NCI-H2196 (cell line): ENCODE data around the gene ALK.
"Not testable (repeated sequence)": the region's sequence is repeated elsewhere in the genome, so short reads cannot be mapped to it uniquely, and the experiment has no call there.

Experiments used
- DNase-seq: peaks from one replicate; lab custom pipeline; 2025; ENCODE audit not compliant: unreplicated experiment; lab: John Stamatoyannopoulos, UW

ALK gene

GRCh38 chr2:29844713-29845326 is 76.6 kb downstream of the ALK start:
- no peak for DNase-seq

- no peak for DNase-seq
These were observed 79.9 kb downstream of the ALK start for GRCh38 chr2:29841386-29842004.

DNA sequence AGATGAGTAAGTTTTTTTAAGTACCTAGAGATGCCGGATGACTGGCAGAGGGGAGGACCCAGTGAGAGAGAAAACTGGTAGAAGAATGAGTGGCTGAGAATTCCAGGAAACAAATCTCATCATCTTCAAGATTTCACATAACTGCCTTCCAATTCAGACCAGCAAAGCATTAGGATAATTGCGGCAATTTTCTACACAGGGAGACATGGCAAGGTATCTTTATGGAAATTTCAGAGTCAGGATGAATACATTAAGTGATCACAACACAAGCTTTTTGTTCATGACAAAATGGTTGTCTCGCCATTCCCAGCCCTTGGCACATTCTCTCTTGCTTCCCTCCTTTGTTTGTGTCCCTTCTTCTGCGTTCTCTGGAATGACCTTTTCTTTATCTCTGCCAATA is 82.1 kb downstream of the ALK start:
- DNase-seq = no peak

- no peak for DNase-seq
These were observed 83.5 kb downstream of the ALK start for GRCh38 chr2:29837925-29838324.

DNA sequence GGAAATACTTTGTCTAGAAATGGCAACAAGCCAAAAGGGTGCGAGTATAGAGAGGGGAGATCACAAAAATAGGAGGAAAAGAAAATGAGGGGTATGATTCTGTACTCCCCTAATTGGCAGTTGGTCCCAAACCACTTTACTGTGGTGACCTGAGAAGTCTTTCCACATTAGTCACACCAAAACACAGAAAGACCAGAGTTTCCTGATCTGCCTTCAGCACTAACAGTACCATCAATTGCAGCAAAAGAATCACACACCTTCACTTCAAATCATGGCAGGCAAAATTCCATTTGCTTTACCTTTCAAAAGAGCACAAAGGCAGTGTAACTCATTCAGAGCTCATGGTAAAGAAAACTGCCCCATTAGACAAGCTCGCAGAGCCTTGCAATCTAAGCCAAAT is 86.8 kb downstream of the ALK start:
- no peak for DNase-seq

DNA sequence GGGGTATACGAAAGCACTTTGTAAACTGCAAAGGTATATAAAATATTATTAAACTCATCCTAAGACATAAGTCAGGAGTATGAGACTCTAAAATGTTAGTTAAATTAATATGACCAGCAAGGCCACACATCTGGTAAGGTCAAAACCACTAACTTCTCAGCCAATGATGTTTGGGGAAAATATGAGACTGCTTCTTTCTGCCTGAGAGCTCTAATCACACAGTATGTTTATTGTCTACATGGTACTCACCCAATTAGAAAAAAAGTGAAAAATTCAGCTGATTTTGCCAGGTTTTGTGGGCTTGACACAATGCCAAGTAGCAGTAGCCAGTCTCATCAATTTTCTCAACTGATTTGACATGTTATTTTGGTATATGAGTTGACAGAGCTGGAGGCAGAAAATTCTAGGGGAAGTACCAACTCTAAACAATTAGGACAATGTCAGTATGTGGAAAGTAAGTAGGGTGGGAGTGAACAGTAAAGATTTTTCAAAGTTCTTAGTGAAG is 87.3 kb downstream of the ALK start:
- DNase-seq = no peak

DNA sequence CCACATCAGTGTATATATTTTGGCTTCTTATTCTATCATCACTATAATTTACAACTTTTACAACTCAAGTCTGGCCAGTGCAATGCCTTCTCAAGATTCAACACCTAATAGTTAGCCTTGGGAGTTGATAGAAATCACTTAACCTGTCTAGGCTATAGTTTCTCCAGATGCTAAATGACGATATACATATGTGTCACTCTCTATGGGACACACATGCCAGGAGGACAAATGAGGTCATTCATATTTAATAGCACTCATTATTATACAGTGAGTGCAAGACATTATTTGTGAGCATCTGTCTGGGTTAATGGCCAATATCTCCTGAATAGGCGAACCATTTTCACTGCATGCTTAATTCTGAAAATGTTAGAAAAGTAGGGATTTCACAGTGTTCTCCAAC is 89.8 kb downstream of the ALK start:
- DNase-seq = no peak

DNA sequence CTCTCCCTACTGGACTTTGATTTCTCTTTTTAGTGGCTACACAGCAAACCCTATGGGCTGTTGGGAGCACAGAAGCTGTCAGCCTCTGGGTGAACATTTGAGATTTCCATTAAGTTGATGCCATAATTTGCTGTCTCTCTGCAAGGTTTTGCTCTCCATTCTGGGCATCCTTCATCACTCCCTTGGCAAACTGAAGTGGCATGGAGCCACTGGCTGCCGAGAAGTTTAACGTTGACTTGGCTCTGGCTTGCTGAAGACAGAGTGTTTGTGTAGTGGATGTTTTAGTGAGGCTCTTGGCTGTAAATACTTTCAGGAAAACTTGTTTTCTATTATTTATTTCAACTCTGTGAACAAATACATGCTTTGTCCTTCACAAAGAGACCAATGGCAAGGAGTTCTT is 91.5 kb downstream of the ALK start:
- DNase-seq = no peak

DNA sequence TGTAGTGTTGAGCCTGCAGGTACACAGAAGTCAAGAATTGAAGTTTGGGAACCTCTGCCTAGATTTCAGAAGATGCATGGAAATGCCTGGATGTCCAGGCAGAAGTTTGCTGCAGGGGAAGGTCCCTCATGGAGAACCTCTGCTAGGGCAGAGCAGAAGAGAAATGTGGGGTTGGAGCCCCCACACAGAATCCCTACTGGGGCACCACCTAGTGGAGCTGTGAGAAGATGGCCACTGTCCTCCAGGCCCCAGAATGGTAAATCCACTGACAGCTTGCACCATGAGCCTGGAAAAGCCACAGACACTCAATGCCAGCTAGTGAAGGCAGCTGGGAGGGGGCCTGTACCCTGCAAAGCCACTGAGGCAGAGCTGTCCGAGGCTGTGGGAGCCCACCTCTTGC is 97.2 kb downstream of the ALK start:
- not testable (repeated sequence) for DNase-seq

DNA sequence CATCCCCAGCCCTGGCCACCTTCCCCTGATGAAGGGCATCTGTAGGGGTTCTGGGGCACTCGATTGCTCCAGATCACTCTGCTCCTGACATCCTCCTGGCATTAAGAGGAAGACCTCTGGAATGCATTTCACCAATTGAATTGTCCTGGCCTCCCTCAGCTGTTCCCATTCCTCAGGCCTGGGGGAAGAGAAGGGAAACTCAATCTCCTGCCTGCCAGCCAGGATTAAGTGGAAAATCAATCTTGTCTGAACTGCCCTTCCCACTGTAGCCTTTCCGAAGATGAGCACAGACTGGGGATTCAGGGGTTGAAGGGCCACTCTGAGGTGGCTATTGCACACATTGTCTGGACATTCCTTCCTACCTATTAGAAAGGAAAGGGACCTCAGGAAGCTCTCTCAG is 99.8 kb downstream of the ALK start:
- no peak for DNase-seq

DNA sequence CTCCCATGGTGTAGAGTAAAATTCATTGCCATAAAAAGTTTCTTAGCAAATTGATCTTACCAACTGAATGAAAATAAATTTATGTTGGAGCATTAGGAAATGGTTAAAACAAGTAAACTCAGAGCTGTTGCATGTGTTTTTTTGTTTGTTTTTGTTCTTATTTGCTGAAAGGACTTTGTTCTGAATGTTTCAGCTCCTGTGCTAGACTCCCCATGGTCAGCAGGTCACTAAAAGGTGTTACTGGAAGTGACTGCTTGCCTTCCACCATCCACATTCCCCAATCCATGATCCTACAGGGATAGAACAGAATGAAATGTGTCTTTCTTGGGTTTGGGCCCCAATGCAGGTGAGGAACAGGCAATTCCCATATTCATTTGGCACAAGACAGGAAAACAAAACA is 101.8 kb downstream of the ALK start:
- DNase-seq = no peak

GRCh38 chr2:29817801-29818680 is 103.3 kb downstream of the ALK start:
- no peak for DNase-seq

DNA sequence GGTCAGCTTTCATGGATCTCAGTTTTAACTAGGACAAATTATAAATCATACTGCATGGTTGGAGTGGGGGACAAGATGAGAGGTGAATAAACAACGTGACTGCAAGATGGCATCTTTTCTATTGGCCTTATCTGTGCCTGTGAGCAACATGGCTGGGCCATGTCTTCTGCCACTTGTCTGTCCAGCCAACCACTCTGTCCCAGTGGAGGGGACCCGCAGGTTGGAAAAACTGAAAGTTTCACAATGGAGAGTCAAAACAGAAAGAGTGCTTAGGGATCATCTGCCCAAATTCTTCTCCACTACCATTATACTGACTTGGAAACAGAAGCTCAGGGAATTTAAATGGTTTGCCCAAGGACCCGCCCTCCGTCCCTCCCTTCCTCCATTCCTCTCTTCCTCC is 104.1 kb downstream of the ALK start:
- no peak for DNase-seq

- no peak for DNase-seq
These were observed 104.7 kb downstream of the ALK start for GRCh38 chr2:29816651-29817050.

GRCh38 chr2:29811378-29811777 is 110.0 kb downstream of the ALK start:
- DNase-seq = no peak

DNA sequence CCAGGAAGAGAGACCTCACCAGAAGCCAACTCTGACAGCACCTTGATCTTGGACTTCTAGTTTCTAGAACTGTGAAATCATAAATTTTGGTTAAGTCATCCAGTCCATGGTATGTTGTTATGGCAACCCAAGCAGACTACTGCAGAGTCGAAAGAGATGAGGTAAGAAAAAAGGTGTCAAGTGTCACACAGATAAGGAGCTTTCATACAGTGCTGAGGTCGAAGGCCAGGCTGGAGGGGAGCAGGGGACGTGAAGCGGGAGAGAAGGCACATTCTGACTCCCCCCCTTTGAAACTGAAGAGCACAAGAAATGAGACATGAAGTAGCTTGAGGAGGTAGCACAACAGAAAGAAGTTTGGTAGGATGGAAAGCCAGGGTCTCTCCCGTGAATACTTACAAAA is 110.4 kb downstream of the ALK start:
- no peak for DNase-seq

GRCh38 chr2:29808321-29808720 is 113.1 kb downstream of the ALK start:
- DNase-seq = no peak

GRCh38 chr2:29807082-29807481 is 114.3 kb downstream of the ALK start:
- no peak for DNase-seq

DNA sequence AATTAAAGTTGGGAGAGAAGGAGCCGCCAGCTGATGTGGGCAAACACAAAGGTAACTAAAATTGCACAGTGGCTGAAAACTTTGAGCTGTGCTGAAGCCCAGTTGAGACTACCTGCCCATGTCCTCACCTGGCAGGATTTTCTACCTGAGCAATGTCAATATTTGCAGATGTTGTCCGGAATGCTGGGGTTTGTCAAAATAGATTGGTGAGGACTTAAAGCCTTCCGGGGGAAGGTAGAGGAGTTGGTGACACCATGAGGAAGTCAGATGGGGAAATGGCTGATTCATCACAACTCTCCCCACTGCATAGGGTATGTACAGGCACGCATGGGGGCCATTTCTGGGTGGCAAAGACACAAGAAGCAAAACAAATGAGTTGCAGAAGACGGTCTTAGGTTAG is 114.9 kb downstream of the ALK start:
- DNase-seq = no peak

- no peak for DNase-seq
These were observed 116.7 kb downstream of the ALK start for GRCh38 chr2:29804671-29805070.

- no peak for DNase-seq
These were observed 117.8 kb downstream of the ALK start for GRCh38 chr2:29803537-29803936.

DNA sequence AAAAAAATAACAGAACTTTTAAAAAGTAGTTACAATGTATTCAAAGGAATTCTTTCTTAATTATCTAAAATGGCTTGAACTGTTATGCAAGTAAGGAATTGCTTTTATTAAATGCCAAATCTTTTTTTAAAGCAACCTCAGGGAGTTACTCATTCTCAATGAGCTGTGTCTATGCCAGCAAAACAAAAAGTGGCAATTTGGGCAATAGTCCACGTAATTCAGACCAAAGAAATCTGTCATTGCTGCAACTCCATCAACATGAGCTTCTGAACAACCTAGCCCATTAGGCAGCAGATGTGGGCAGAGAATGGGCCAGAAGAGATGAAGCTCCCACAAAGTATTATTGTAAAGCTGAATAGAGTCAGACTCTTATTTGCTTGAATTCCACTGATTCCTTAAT is 118.4 kb downstream of the ALK start:
- DNase-seq = no peak
